Measurements from ENCODE around the gene CMTM7. TPM values are rescaled to one million over a fixed set of nuclear protein-coding genes. Genes with fewer than 3 reads are reported as not detected.
A peak's percentile ranks its signal among the peaks of the same experiment; 100 is the strongest.

The CMTM7 gene
- total and polyA plus RNA-seq, 10 of the 15 experiments (the other 5 are each of a cell fraction or from before 2014, with no cell fraction given), result 3.7 to 36.4 (median 14.7) TPM

DNA sequence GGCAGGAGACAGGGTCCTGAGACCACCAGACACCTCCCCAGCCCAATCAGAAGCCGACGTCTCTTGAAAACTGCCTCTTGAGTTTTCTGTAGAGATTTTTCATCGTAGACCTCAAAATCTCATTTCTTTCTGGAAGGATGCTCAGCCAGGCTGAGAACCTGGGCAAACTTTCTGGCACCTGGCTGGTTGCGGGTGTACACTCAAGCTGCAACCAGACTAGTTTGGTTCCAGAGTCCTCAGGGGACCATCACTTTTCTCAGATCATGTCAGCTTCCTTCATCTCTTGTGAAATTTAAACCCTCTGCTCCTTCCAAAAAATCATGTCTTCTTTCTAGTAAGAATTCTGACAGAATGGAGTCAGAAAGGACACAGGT lies 45.1 kb downstream of the CMTM7 start (continued):
- TF ChIP-seq, protein P1, sequence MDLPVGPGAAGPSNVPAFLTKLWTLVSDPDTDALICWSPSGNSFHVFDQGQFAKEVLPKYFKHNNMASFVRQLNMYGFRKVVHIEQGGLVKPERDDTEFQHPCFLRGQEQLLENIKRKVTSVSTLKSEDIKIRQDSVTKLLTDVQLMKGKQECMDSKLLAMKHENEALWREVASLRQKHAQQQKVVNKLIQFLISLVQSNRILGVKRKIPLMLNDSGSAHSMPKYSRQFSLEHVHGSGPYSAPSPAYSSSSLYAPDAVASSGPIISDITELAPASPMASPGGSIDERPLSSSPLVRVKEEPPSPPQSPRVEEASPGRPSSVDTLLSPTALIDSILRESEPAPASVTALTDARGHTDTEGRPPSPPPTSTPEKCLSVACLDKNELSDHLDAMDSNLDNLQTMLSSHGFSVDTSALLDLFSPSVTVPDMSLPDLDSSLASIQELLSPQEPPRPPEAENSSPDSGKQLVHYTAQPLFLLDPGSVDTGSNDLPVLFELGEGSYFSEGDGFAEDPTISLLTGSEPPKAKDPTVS (IDR thresholded peaks at IDR 0.05; ENCODE audit: low read depth, low read length), result no peak
- TF ChIP-seq NR2C1 (IDR thresholded peaks at IDR 0.05) (no peak), LARP7 (IDR thresholded peaks at IDR 0.05) (no peak; the same call in 1 of the 2 replicates), CBX3 (IDR thresholded peaks at IDR 0.05; ENCODE audit: borderline replicate concordance, low read depth) (no peak), SUPT20H (IDR thresholded peaks at IDR 0.05; ENCODE audit: borderline replicate concordance, control insufficient read depth, low read depth, low read length) (no peak), SRF (IDR thresholded peaks at IDR 0.05; ENCODE audit: low read depth in 2 of 2, low read length in 2 of 2) (no peak), KAT2A (conservative IDR thresholded peaks at IDR 0.05; ENCODE audit: control insufficient read depth, low read depth, low read length) (no peak), FOXK2 (IDR thresholded peaks at IDR 0.05) (no peak), JUNB (IDR thresholded peaks at IDR 0.05) (peak; percentile 75), CHD1 (IDR thresholded peaks at IDR 0.05; ENCODE audit: low read depth, low read length) (no peak), BCL11A (IDR thresholded peaks at IDR 0.05; ENCODE audit: low read depth, low read length) (peak; percentile 79), HCFC1 (IDR thresholded peaks at IDR 0.05; ENCODE audit: low read length) (no peak), DPF2 (IDR thresholded peaks at IDR 0.05) (no peak), PAX5 (IDR thresholded peaks at IDR 0.05; ENCODE audit: borderline replicate concordance, low read depth, low read length) (peak; percentile 65; the same call in 1 of the 2 replicates), POLR2AphosphoS5 (IDR thresholded peaks at IDR 0.05; ENCODE audit: low read length) (no peak), ZNF217 (IDR thresholded peaks at IDR 0.05) (no peak), CEBPB (IDR thresholded peaks at IDR 0.05; ENCODE audit: borderline replicate concordance in 1 of 2, low read depth in 2 of 2, low read length in 2 of 2) (no peak), TCF7 (IDR thresholded peaks at IDR 0.05; ENCODE audit: borderline replicate concordance) (no peak), TBL1XR1 (IDR thresholded peaks at IDR 0.05; ENCODE audit: low read depth, low read length) (no peak), MTA3 (IDR thresholded peaks at IDR 0.05; ENCODE audit: borderline replicate concordance, low read length) (no peak), EP300 (IDR thresholded peaks at IDR 0.05; ENCODE audit: borderline replicate concordance in 1 of 2, control insufficient read depth in 1 of 2, low read depth in 2 of 2, low read length in 2 of 2) (peak; percentile 33 to 66; a peak in 3 of 4 replicates), MYC (IDR thresholded peaks at IDR 0.05; ENCODE audit: insufficient read depth, insufficient read length, insufficient replicate concordance, low read length, severe bottlenecking) (no peak), ATF7 (IDR thresholded peaks at IDR 0.05; ENCODE audit: low read depth) (no peak), ZNF592 (IDR thresholded peaks at IDR 0.05) (no peak), POU2F2 (IDR thresholded peaks at IDR 0.05; ENCODE audit: borderline replicate concordance, low read depth, low read length) (peak; percentile 43; the same call in 1 of the 3 replicates)
